H1 (cell line): Measurements from ENCODE around the gene GDF3. TPM values are rescaled to one million over a fixed set of nuclear protein-coding genes. Genes with fewer than 3 reads are reported as not detected.

ENCODE experiments used
- CTCF ChIA-PET: fragments of 300-600 bp; sonication (Branson Sonifier 250); formaldehyde crosslinking; loops from one replicate; lab custom pipeline; 2021; ENCODE audit not compliant: partially characterized antibody; lab: Charles Lee
- POLR2A ChIA-PET: fragments of 300-600 bp; sonication (Branson Sonifier 250); formaldehyde crosslinking; loops from one replicate; lab custom pipeline; 2021; ENCODE audit warnings: inconsistent platforms; ENCODE audit not compliant: partially characterized antibody; lab: Charles Lee
- DNase-seq, 2 experiments: peaks; one replicate each; pipeline versions ENCODE4 v3.0.0 to v3.0.0-alpha.2; 2010 to 2022; ENCODE audit warnings: low spot score in 2 of 2, low read depth in 1 of 2, mixed read lengths in 1 of 2
- FAIRE-seq: peaks from 2 replicates; lab custom pipeline; 2011; peaks lifted over from hg19 to GRCh38; lab: Jason Lieb, UNC
- H2AFZ ChIP-seq: 2 replicates; pipeline ENCODE4 v1.8.1; 2012; ENCODE audit warnings: low read length, inconsistent platforms
- H2AK5ac ChIP-seq: 2 replicates; pipeline ENCODE4 v1.6.1; 2013; ENCODE audit warnings: low read depth, low read length
- H2BK120ac ChIP-seq: replicated peaks from 2 replicates; pipeline ENCODE3; 2013; ENCODE audit warnings: low read depth, low read length, inconsistent platforms
- H2BK12ac ChIP-seq: 2 replicates; pipeline ENCODE4 v1.6.1; 2013; ENCODE audit warnings: low read depth, low read length
- H2BK15ac ChIP-seq: 2 replicates; pipeline ENCODE4 v1.6.1; 2013; ENCODE audit warnings: low read length
- H2BK20ac ChIP-seq: 2 replicates; pipeline ENCODE4 v1.6.1; 2013; ENCODE audit warnings: low read length
- H2BK5ac ChIP-seq: 2 replicates; pipeline ENCODE4 v1.6.1; 2013; ENCODE audit warnings: low read depth, low read length
- H3K14ac ChIP-seq: 2 replicates; pipeline ENCODE4 v1.6.1; 2013; ENCODE audit warnings: inconsistent platforms; ENCODE audit not compliant: insufficient read length
- H3K18ac ChIP-seq: 2 replicates; pipeline ENCODE4 v1.6.1; 2013; ENCODE audit warnings: low read length; ENCODE audit errors: extremely low read depth
- H3K23ac ChIP-seq: 2 replicates; pipeline ENCODE4 v1.6.1; 2013; ENCODE audit warnings: inconsistent platforms; ENCODE audit not compliant: insufficient read length
- H3K23me2 ChIP-seq: 2 replicates; pipeline ENCODE4 v1.6.1; 2013; ENCODE audit warnings: low read depth, low read length
- H3K27ac ChIP-seq: 2 replicates; pipeline ENCODE4 v1.6.1; 2011; ENCODE audit warnings: low read depth, low read length, inconsistent platforms
- H3K27me3 ChIP-seq, 4 experiments: replicated peaks in 1 of 4; 1 replicate in 1 of 4; 2 replicates in 3 of 4; pipeline versions ENCODE4 v1.6.1 to v1.8.1; 2011 to 2013; ENCODE audit warnings: low read length in 3 of 4, mild to moderate bottlenecking in 3 of 4, inconsistent platforms in 2 of 4, mixed read lengths in 2 of 4, moderate library complexity in 1 of 4; ENCODE audit not compliant: control insufficient read depth in 3 of 4, insufficient read depth in 3 of 4; ENCODE audit errors: extremely low read depth in 1 of 4
- H3K36me3 ChIP-seq, 4 experiments: 2 replicates each; pipeline versions ENCODE4 v1.6.1 to v1.8.1; 2011 to 2013; ENCODE audit warnings: mild to moderate bottlenecking in 4 of 4, low read length in 3 of 4, moderate library complexity in 2 of 4, control low read depth in 1 of 4, inconsistent platforms in 1 of 4; ENCODE audit not compliant: insufficient read depth in 4 of 4, control insufficient read depth in 2 of 4
- H3K4ac ChIP-seq: replicated peaks from 2 replicates; pipeline ENCODE3; 2013; ENCODE audit warnings: low read length, low read depth, mixed read lengths, inconsistent platforms; ENCODE audit not compliant: insufficient read length
- H3K4me1 ChIP-seq, 4 experiments: replicated peaks in 1 of 4; 1 replicate in 1 of 4; 2 replicates in 3 of 4; pipeline versions ENCODE4 v1.6.1 to v1.8.1; 2011 to 2013; ENCODE audit warnings: low read length in 3 of 4, inconsistent platforms in 2 of 4, mixed read lengths in 1 of 4; ENCODE audit not compliant: insufficient read depth in 4 of 4, control insufficient read depth in 3 of 4
- H3K4me2 ChIP-seq, 2 experiments: 2 replicates each; pipeline versions ENCODE4 v1.6.1 to v1.8.1; 2011 to 2013; ENCODE audit warnings: low read depth in 2 of 2, low read length in 2 of 2, control low read depth in 1 of 2, inconsistent platforms in 1 of 2, mild to moderate bottlenecking in 1 of 2; ENCODE audit not compliant: insufficient read depth in 1 of 2
- H3K4me3 ChIP-seq, 4 experiments: fragments of 200-600, 300-600 bp in 1 of 4; sonication (generic), shearing (Covaris generic), sonication (Bioruptor Twin) in 1 of 4; 2 replicates each; pipeline versions ENCODE4 v1.5.1 to v1.8.1; 2011 to 2016; ENCODE audit warnings: low read length in 4 of 4, low read depth in 3 of 4, control low read depth in 2 of 4, inconsistent platforms in 2 of 4, mild to moderate bottlenecking in 2 of 4, mixed read lengths in 1 of 4, moderate library complexity in 1 of 4; ENCODE audit not compliant: insufficient read depth in 2 of 4; ENCODE audit errors: extremely low read depth in 1 of 4
- H3K56ac ChIP-seq: replicated peaks from 2 replicates; pipeline ENCODE3; 2013; ENCODE audit warnings: low read depth, mild to moderate bottlenecking, mixed read lengths, low read length, inconsistent platforms; ENCODE audit not compliant: insufficient read length
- H3K79me1 ChIP-seq: 2 replicates; pipeline ENCODE4 v1.6.1; 2013; ENCODE audit warnings: low read depth, low read length, control low read depth
- H3K79me2 ChIP-seq, 2 experiments: 2 replicates each; pipeline versions ENCODE4 v1.6.1 to v1.8.1; 2012 to 2013; ENCODE audit warnings: low read length in 2 of 2, mild to moderate bottlenecking in 2 of 2, inconsistent platforms in 1 of 2; ENCODE audit not compliant: insufficient read depth in 2 of 2, control insufficient read depth in 1 of 2
- H3K9ac ChIP-seq, 4 experiments: replicated peaks in 1 of 4; 1 replicate in 1 of 4; 2 replicates in 3 of 4; pipeline versions ENCODE4 v1.6.1 to v1.8.1; 2011 to 2013; ENCODE audit warnings: low read depth in 3 of 4, low read length in 3 of 4, control low read depth in 2 of 4, mild to moderate bottlenecking in 2 of 4, moderate library complexity in 2 of 4, inconsistent platforms in 1 of 4; ENCODE audit errors: extremely low read depth in 1 of 4
- H3K9me3 ChIP-seq, 2 experiments: 2 replicates each; pipeline versions ENCODE4 v1.6.1 to v1.8.1; 2012 to 2013; ENCODE audit warnings: mild to moderate bottlenecking in 2 of 2, moderate library complexity in 2 of 2, control low read depth in 1 of 2, inconsistent platforms in 1 of 2, low read depth in 1 of 2, low read length in 1 of 2, mixed read lengths in 1 of 2; ENCODE audit not compliant: insufficient read depth in 2 of 2
- H4K20me1 ChIP-seq, 2 experiments: replicated peaks in 1 of 2; 2 replicates each; pipeline versions ENCODE3 to v1.8.1; 2011 to 2013; ENCODE audit warnings: inconsistent platforms in 2 of 2, low read length in 2 of 2, mild to moderate bottlenecking in 1 of 2; ENCODE audit not compliant: insufficient read depth in 2 of 2, control insufficient read depth in 1 of 2
- H4K5ac ChIP-seq: 2 replicates; pipeline ENCODE4 v1.6.1; 2013; ENCODE audit warnings: low read length, low read depth, mixed read lengths, inconsistent platforms; ENCODE audit not compliant: insufficient read length
- H4K8ac ChIP-seq: 2 replicates; pipeline ENCODE4 v1.8.0; 2013; ENCODE audit warnings: mild to moderate bottlenecking, moderate library complexity, low read length, inconsistent platforms; ENCODE audit not compliant: insufficient read depth; ENCODE audit errors: extremely low read depth
- H4K91ac ChIP-seq: replicated peaks from 2 replicates; pipeline ENCODE3; 2013; ENCODE audit warnings: low read length, mixed read lengths, inconsistent platforms; ENCODE audit not compliant: insufficient read length
- CEBPB ChIP-seq: IDR thresholded peaks from 2 replicates; pipeline ENCODE4 v1.6.1; 2012; ENCODE audit warnings: low read depth, low read length
- EZH2 ChIP-seq: fragments of 200-600 bp; sonication (generic); IDR thresholded peaks from 2 replicates; pipeline ENCODE4 v1.7.1; 2012; ENCODE audit warnings: low read depth, mild to moderate bottlenecking, moderate library complexity, low read length, inconsistent platforms; ENCODE audit not compliant: severe bottlenecking
- GABPA ChIP-seq: IDR thresholded peaks from 2 replicates; pipeline ENCODE4 v1.6.1; 2011; ENCODE audit warnings: mild to moderate bottlenecking, low read length, moderate library complexity, borderline replicate concordance; ENCODE audit not compliant: insufficient read depth
- HDAC6 ChIP-seq: IDR thresholded peaks from one replicate; pipeline ENCODE4 v1.7.1; 2012; ENCODE audit warnings: low read depth, mild to moderate bottlenecking, inconsistent platforms, low read length, moderate library complexity
- KDM5A ChIP-seq: fragments of 200-600 bp; IDR thresholded peaks from 2 replicates; pipeline ENCODE4 v1.7.1; 2012; ENCODE audit warnings: mild to moderate bottlenecking, low read length, inconsistent platforms, mixed read lengths
- RAD21 ChIP-seq, 2 experiments: IDR thresholded peaks in 1 of 2; conservative IDR thresholded peaks in 1 of 2; 2 replicates each; pipeline ENCODE4 v1.6.1; 2011; ENCODE audit warnings: low read depth in 2 of 2, low read length in 2 of 2, improper control_type of control experiment in 1 of 2, inconsistent platforms in 1 of 2, mild to moderate bottlenecking in 1 of 2, moderate library complexity in 1 of 2
- SP1 ChIP-seq: IDR thresholded peaks from 2 replicates; pipeline ENCODE4 v1.6.1; 2011; ENCODE audit warnings: low read depth, low read length
- WGBS, 2 experiments: shearing (Covaris generic) in 1 of 2; methylation state at CpG; one replicate each; pipeline versions ENCODE4 v1.1.6 to v1.1.7; 2013 to 2015; ENCODE audit warnings: low lambda C conversion rate in 2 of 2, mixed read lengths in 2 of 2, inconsistent platforms in 1 of 2, low coverage in 1 of 2, missing lambda C conversion rate in 1 of 2; ENCODE audit not compliant: insufficient replicate concordance in 2 of 2, insufficient coverage in 1 of 2, insufficient read length in 1 of 2; ENCODE audit errors: extremely low coverage in 1 of 2, missing lambda C conversion rate in 1 of 2; 5-methylcytosine and 5-hydroxymethylcytosine counted together
- polyA plus RNA-seq, 7 experiments: library from polyadenylated mRNA; depleted of rRNA in 3 of 7; stranded (reverse) in 5 of 7; unstranded in 2 of 7; fragments of >200 nt in 5 of 7; fragments of 200-250 nt in 2 of 7; gene quantifications; 1 replicate in 5 of 7; 2 replicates in 1 of 7; 4 replicates in 1 of 7; pipeline versions ENCODE4 v1.2.1 to v1.2.3, GENCODE V29; 2011 to 2013; ENCODE audit warnings: missing spikeins in 2 of 7, mixed read lengths in 2 of 7
- total RNA-seq: library from RNA; stranded (reverse); fragmentation: NEBNext Ultra II Directional; extraction: Animal tissue kit (Norgen Biotek cat#: 25700); gene quantifications from 2 replicates; pipeline ENCODE4 v1.2.1, GENCODE V29; 2021

The GDF3 gene
- total and polyA plus RNA-seq, 2 of the 8 experiments (the other 6 are each of a cell fraction or from before 2014, with no cell fraction given): 4.3 to 16.8 TPM

- H3K9ac ChIP-seq: no peak within 1 kb of the TSS
- no peaks in the 10 kb centered on the region for H3K23me2 ChIP-seq
- H3K36me3 ChIP-seq: no peaks in the 10 kb centered on the region
- WGBS, 2 experiments: 92% methylated on average over 7 of the region's 7 CpGs; no CpG with 5 or more reads in 1 of the 2 experiments
- H2BK20ac ChIP-seq: no peak within 1 kb of the TSS
- H2BK15ac ChIP-seq: no peak within 1 kb of the TSS
- no peaks in the 10 kb centered on the region for H3K27me3 ChIP-seq
- H3K27ac ChIP-seq: no peak within 1 kb of the TSS
- no peak within 1 kb of the TSS for H2AK5ac ChIP-seq
- no peak within 1 kb of the TSS for H2BK12ac ChIP-seq
- no peak within 1 kb of the TSS; the same call in 1 of the 2 replicates for H3K18ac ChIP-seq
- no peaks in the 10 kb centered on the region for H3K79me1 ChIP-seq
- H4K20me1 ChIP-seq: no peaks in the 10 kb centered on the region
- peaks cover 0 to 8% (median 3%) of the 10 kb centered on the region in 4 experiments; a peak in 3 of 7 replicates for H3K4me1 ChIP-seq
- POLR2A ChIA-PET: no interaction called here
- H3K56ac ChIP-seq: no peak within 1 kb of the TSS
- H4K8ac ChIP-seq: no peak within 1 kb of the TSS; the same call in 1 of the 2 replicates
- 0 out of 2 replicates have a peak within 1 kb of the TSS, but pooled peaks have one; percentile 73 for H2AFZ ChIP-seq
- FAIRE-seq: no peak
- no peak within 1 kb of the TSS for H3K4me3 ChIP-seq
- H3K9me3 ChIP-seq: no peaks in the 10 kb centered on the region
- H3K4me2 ChIP-seq: no peak within 1 kb of the TSS; a peak in 1 of 4 replicates
- no peak within 1 kb of the TSS for H3K4ac ChIP-seq
- no peak within 1 kb of the TSS for H3K14ac ChIP-seq
- TF ChIP-seq KDM5A (no peak), GABPA (no peak), HDAC6 (no peak), SP1 (no peak), CEBPB (no peak), RAD21 (IDR thresholded peaks at IDR 0.05 in 1 of 2, conservative IDR thresholded peaks at IDR 0.05 in 1 of 2; ENCODE audit: low read depth in 2 of 2, low read length in 2 of 2) (no peak), EZH2 (no peak)
- TF ChIP-seq, all 59 proteins: peak for 0
- no peaks in the 10 kb centered on the region for H3K79me2 ChIP-seq
- DNase-seq: no peak
- no peak within 1 kb of the TSS for H3K23ac ChIP-seq
- H4K5ac ChIP-seq: no peak within 1 kb of the TSS
- no peak within 1 kb of the TSS for H4K91ac ChIP-seq
- no peak within 1 kb of the TSS for H2BK5ac ChIP-seq
- CTCF ChIA-PET: interaction anchor here (1.0 kb wide), 3 partner anchors 9 to 94 kb away, joined by 3 to 4 read pairs (median 3); no protein-coding TSS in a partner anchor
- no peak within 1 kb of the TSS for H2BK120ac ChIP-seq
These were observed 15.6 kb upstream of the GDF3 start, which contains the start of gene DPPA3 for GRCh38 chr12:7711133-7711532. Gene DPPA3, plus strand, starts transcription at chr12:7711433. Its CDS starts 138 bp downstream, at chr12:7711571.
